ENCODE measurements around the gene CRX. TPM values are rescaled to one million over a fixed set of nuclear protein-coding genes. Genes with fewer than 3 reads are reported as not detected.

CRX gene
- total and polyA plus RNA-seq, 2 experiments from 2014 or later = not detected

- Histone ChIP-seq H4K20me1 (ENCODE audit: insufficient read depth) (no peaks in the 10 kb centered on the region), H3K36me3 (ENCODE audit: low read depth) (no peaks in the 10 kb centered on the region), H3K9ac (no peak overlapping the region), H3F3A (ENCODE audit: insufficient read depth) (no peaks in the 10 kb centered on the region), H3K27ac (no peak overlapping the region), H3K9me3 (ENCODE audit: low read depth) (no peaks in the 10 kb centered on the region), H3K27me3 (replicated peaks; ENCODE audit: insufficient read depth) (peaks cover 38% of the 10 kb centered on the region), H3K9me2 (ENCODE audit: insufficient read depth) (no peaks in the 10 kb centered on the region), H3K4me2 (ENCODE audit: unreplicated experiment) (no peak overlapping the region), H3K4me1 (ENCODE audit: insufficient read depth) (no peaks in the 10 kb centered on the region), H3K79me2 (ENCODE audit: insufficient read depth) (no peaks in the 10 kb centered on the region), H2AFZ (no peak overlapping the region), H3K4me3 (no peak overlapping the region)
- TF ChIP-seq EZH2phosphoT487 (IDR thresholded peaks at IDR 0.05; ENCODE audit: insufficient read depth, low read depth) (no peak), EZH2 (IDR thresholded peaks at IDR 0.05; ENCODE audit: insufficient read depth, poor library complexity, severe bottlenecking) (no peak)
- no peak for DNase-seq
- in situ Hi-C loops (cut with MboI) = no loop called here
- 9 to 16% methylated on average over 9 to 10 of the region's 10 CpGs for WGBS, 2 experiments (ENCODE audit: low coverage in 1 of 2, low lambda C conversion rate in 2 of 2, missing lambda C conversion rate in 2 of 2)
Observed at GRCh38 chr19:47819858-47820257, 1.9 kb upstream of the CRX start.

- Histone ChIP-seq H3K79me2 (ENCODE audit: insufficient read depth) (no peaks in the 10 kb centered on the region), H3K9me3 (ENCODE audit: low read depth) (no peaks in the 10 kb centered on the region), H4K20me1 (ENCODE audit: insufficient read depth) (no peaks in the 10 kb centered on the region), H3K27ac (no peak overlapping the region), H3K4me2 (ENCODE audit: unreplicated experiment) (no peak overlapping the region), H3F3A (ENCODE audit: insufficient read depth) (no peaks in the 10 kb centered on the region), H3K9ac (no peak overlapping the region), H3K27me3 (replicated peaks; ENCODE audit: insufficient read depth) (peaks cover 38% of the 10 kb centered on the region), H3K9me2 (ENCODE audit: insufficient read depth) (no peaks in the 10 kb centered on the region), H3K36me3 (ENCODE audit: low read depth) (no peaks in the 10 kb centered on the region), H2AFZ (no peak overlapping the region), H3K4me3 (no peak overlapping the region), H3K4me1 (ENCODE audit: insufficient read depth) (no peaks in the 10 kb centered on the region)
- DNase-seq = no peak
- in situ Hi-C loops (cut with MboI) = no loop called here
- 44 to 67% methylated on average over 1 to 2 of the region's 2 CpGs for WGBS, 2 experiments (ENCODE audit: low coverage in 1 of 2, low lambda C conversion rate in 2 of 2, missing lambda C conversion rate in 2 of 2)
- TF ChIP-seq EZH2phosphoT487 (IDR thresholded peaks at IDR 0.05; ENCODE audit: insufficient read depth, low read depth) (no peak), EZH2 (IDR thresholded peaks at IDR 0.05; ENCODE audit: insufficient read depth, poor library complexity, severe bottlenecking) (no peak)
Observed at GRCh38 chr19:47820410-47820809, 1.3 kb upstream of the CRX start.

GRCh38 chr19:47824396-47824795 is 2.7 kb downstream of the CRX start:
- no peaks in the 10 kb centered on the region for H3K9me3 ChIP-seq (ENCODE audit: low read depth)
- no peak for DNase-seq
- no peak overlapping the region for H3K9ac ChIP-seq
- WGBS, 2 experiments (ENCODE audit: low coverage in 1 of 2, low lambda C conversion rate in 2 of 2, missing lambda C conversion rate in 2 of 2) = 76 to 82% methylated on average over 6 of the region's 6 CpGs
- H4K20me1 ChIP-seq (ENCODE audit: insufficient read depth) = no peaks in the 10 kb centered on the region
- no peak for TF ChIP-seq EZH2phosphoT487 (IDR thresholded peaks at IDR 0.05; ENCODE audit: insufficient read depth, low read depth)
- TF ChIP-seq EZH2 (IDR thresholded peaks at IDR 0.05; ENCODE audit: insufficient read depth, poor library complexity, severe bottlenecking) = no peak
- no peaks in the 10 kb centered on the region for H3K36me3 ChIP-seq (ENCODE audit: low read depth)
- no peak overlapping the region for H3K27ac ChIP-seq
- no peaks in the 10 kb centered on the region for H3K9me2 ChIP-seq (ENCODE audit: insufficient read depth)
- no peaks in the 10 kb centered on the region for H3K79me2 ChIP-seq (ENCODE audit: insufficient read depth)
- H2AFZ ChIP-seq = no peak overlapping the region
- in situ Hi-C loops (cut with MboI) = no loop called here
- no peak overlapping the region for H3K4me2 ChIP-seq (ENCODE audit: unreplicated experiment)
- no peak overlapping the region for H3K4me3 ChIP-seq
- peaks cover 35% of the 10 kb centered on the region for H3K27me3 ChIP-seq (replicated peaks; ENCODE audit: insufficient read depth)
- no peaks in the 10 kb centered on the region for H3F3A ChIP-seq (ENCODE audit: insufficient read depth)
- H3K4me1 ChIP-seq (ENCODE audit: insufficient read depth) = no peaks in the 10 kb centered on the region

GRCh38 chr19:47826800-47827199 is 5.1 kb downstream of the CRX start:
- Histone ChIP-seq H4K20me1 (ENCODE audit: insufficient read depth) (no peaks in the 10 kb centered on the region), H3F3A (ENCODE audit: insufficient read depth) (no peaks in the 10 kb centered on the region), H2AFZ (no peak overlapping the region), H3K4me3 (no peak overlapping the region), H3K79me2 (ENCODE audit: insufficient read depth) (no peaks in the 10 kb centered on the region), H3K27ac (no peak overlapping the region), H3K9me3 (ENCODE audit: low read depth) (no peaks in the 10 kb centered on the region), H3K27me3 (replicated peaks; ENCODE audit: insufficient read depth) (peaks cover 12% of the 10 kb centered on the region), H3K4me2 (ENCODE audit: unreplicated experiment) (no peak overlapping the region), H3K4me1 (ENCODE audit: insufficient read depth) (no peaks in the 10 kb centered on the region), H3K9me2 (ENCODE audit: insufficient read depth) (no peaks in the 10 kb centered on the region), H3K9ac (no peak overlapping the region), H3K36me3 (ENCODE audit: low read depth) (no peaks in the 10 kb centered on the region)
- in situ Hi-C loops (cut with MboI) = no loop called here
- DNase-seq = no peak
- 47 to 57% methylated on average over 6 of the region's 6 CpGs for WGBS, 2 experiments (ENCODE audit: low coverage in 1 of 2, low lambda C conversion rate in 2 of 2, missing lambda C conversion rate in 2 of 2)
- TF ChIP-seq EZH2phosphoT487 (IDR thresholded peaks at IDR 0.05; ENCODE audit: insufficient read depth, low read depth) (no peak), EZH2 (IDR thresholded peaks at IDR 0.05; ENCODE audit: insufficient read depth, poor library complexity, severe bottlenecking) (no peak)

GRCh38 chr19:47832723-47833122 is 11.0 kb downstream of the CRX start:
- no peak overlapping the region for H3K27ac ChIP-seq
- H3F3A ChIP-seq (ENCODE audit: insufficient read depth) = no peaks in the 10 kb centered on the region
- H2AFZ ChIP-seq = no peak overlapping the region
- H3K79me2 ChIP-seq (ENCODE audit: insufficient read depth) = no peaks in the 10 kb centered on the region
- in situ Hi-C loops (cut with MboI) = no loop called here
- H3K4me1 ChIP-seq (ENCODE audit: insufficient read depth) = no peaks in the 10 kb centered on the region
- H3K9ac ChIP-seq = no peak overlapping the region
- H3K9me3 ChIP-seq (ENCODE audit: low read depth) = no peaks in the 10 kb centered on the region
- no peak overlapping the region for H3K4me2 ChIP-seq (ENCODE audit: unreplicated experiment)
- peaks cover 6% of the 10 kb centered on the region for H3K27me3 ChIP-seq (replicated peaks; ENCODE audit: insufficient read depth)
- DNase-seq = no peak
- H3K36me3 ChIP-seq (ENCODE audit: low read depth) = no peaks in the 10 kb centered on the region
- H3K4me3 ChIP-seq = no peak overlapping the region
- H3K9me2 ChIP-seq (ENCODE audit: insufficient read depth) = no peaks in the 10 kb centered on the region
- TF ChIP-seq EZH2phosphoT487 (IDR thresholded peaks at IDR 0.05; ENCODE audit: insufficient read depth, low read depth) (no peak), EZH2 (IDR thresholded peaks at IDR 0.05; ENCODE audit: insufficient read depth, poor library complexity, severe bottlenecking) (no peak)
- H4K20me1 ChIP-seq (ENCODE audit: insufficient read depth) = no peaks in the 10 kb centered on the region
- WGBS, 2 experiments (ENCODE audit: low coverage in 1 of 2, low lambda C conversion rate in 2 of 2, missing lambda C conversion rate in 2 of 2) = 85 to 91% methylated on average over 4 of the region's 4 CpGs

Data from GM23248 (cell line).